ENCODE results near the gene AGPAT2. TPM values are rescaled to one million over a fixed set of nuclear protein-coding genes. Genes with fewer than 3 reads are reported as not detected.

AGPAT2 gene
- total RNA-seq, 2 experiments from 2014 or later: 3.6 to 4.0 TPM

GRCh38 chr9:136645903-136646754 is 41.1 kb downstream of the AGPAT2 start:
- DNase-seq (peak in 1 of 14 experiments; percentile 28), ATAC-seq (ENCODE audit: poor library complexity) (no peak)
- Histone ChIP-seq H3K4me1 (ENCODE audit: insufficient read depth, low read length) (peaks cover 20% of the 10 kb centered on the region), H3K4me3 (ENCODE audit: low read length) (no peak overlapping the region), H3K36me3 (ENCODE audit: insufficient read depth, low read length) (no peaks in the 10 kb centered on the region), H3K9me3 (ENCODE audit: control insufficient read depth in 1 of 2, insufficient read depth in 1 of 2, low read length in 2 of 2) (peaks cover 0 to 41% of the 10 kb centered on the region in 2 experiments), H3K27me3 (ENCODE audit: control insufficient read depth in 1 of 2, insufficient read depth in 2 of 2, low read length in 2 of 2) (peaks cover 41 to 47% of the 10 kb centered on the region in 2 experiments), H3K27ac (ENCODE audit: low read depth in 1 of 2, low read length in 2 of 2) (no peak overlapping the region)
- H3K4me1 Mint-ChIP-seq (ENCODE audit: low read depth): peaks cover 4% of the 10 kb centered on the region
- intact Hi-C loops (cut with DNase I, micrococcal nuclease): no loop called here
- peaks cover 31% of the 10 kb centered on the region for H3K27me3 Mint-ChIP-seq
- H3K9me3 Mint-ChIP-seq: no peaks in the 10 kb centered on the region
- ChIA-PET CTCF (no interaction called here), POLR2A (no interaction called here)
- no peak overlapping the region for H3K4me3 Mint-ChIP-seq
- no peaks in the 10 kb centered on the region for H3K36me3 Mint-ChIP-seq (ENCODE audit: low read depth)
- no peak overlapping the region for H3K27ac Mint-ChIP-seq
- TF ChIP-seq, protein P1, sequence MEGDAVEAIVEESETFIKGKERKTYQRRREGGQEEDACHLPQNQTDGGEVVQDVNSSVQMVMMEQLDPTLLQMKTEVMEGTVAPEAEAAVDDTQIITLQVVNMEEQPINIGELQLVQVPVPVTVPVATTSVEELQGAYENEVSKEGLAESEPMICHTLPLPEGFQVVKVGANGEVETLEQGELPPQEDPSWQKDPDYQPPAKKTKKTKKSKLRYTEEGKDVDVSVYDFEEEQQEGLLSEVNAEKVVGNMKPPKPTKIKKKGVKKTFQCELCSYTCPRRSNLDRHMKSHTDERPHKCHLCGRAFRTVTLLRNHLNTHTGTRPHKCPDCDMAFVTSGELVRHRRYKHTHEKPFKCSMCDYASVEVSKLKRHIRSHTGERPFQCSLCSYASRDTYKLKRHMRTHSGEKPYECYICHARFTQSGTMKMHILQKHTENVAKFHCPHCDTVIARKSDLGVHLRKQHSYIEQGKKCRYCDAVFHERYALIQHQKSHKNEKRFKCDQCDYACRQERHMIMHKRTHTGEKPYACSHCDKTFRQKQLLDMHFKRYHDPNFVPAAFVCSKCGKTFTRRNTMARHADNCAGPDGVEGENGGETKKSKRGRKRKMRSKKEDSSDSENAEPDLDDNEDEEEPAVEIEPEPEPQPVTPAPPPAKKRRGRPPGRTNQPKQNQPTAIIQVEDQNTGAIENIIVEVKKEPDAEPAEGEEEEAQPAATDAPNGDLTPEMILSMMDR (IDR thresholded peaks at IDR 0.05): no peak

DNA sequence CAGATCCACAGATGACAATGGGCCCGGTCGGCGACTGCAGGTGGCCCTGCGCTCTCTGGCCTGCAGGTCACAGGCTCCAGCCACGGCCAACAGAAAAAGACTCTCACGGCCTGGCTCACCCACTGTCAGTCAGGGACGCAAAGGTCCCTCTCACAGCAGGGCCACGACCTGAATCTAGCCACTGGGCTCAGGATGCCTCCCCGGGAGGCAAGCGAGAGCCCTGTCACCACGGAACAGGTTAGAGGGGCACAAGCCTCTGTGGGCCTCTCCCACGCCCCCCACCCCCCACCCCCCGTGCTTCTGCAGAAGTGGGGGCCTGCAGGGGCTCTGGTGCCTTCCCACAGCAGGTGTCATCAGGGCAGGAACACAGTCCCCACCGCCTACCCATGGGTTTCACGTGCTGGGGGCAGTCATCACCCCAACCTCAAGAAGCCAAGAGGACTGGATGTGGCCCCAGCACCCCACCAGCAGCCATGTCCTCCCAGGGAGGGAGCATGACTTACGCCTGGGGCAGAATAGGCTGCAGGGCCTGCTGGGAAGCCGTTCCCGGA is 41.8 kb downstream of the AGPAT2 start:
- Histone ChIP-seq H3K4me1 (ENCODE audit: insufficient read depth, low read length) (peaks cover 20% of the 10 kb centered on the region), H3K9me3 (ENCODE audit: control insufficient read depth in 1 of 2, insufficient read depth in 1 of 2, low read length in 2 of 2) (peaks cover 0 to 41% of the 10 kb centered on the region in 2 experiments), H3K36me3 (ENCODE audit: insufficient read depth, low read length) (no peaks in the 10 kb centered on the region), H3K27me3 (ENCODE audit: control insufficient read depth in 1 of 2, insufficient read depth in 2 of 2, low read length in 2 of 2) (peaks cover 41 to 47% of the 10 kb centered on the region in 2 experiments), H3K4me3 (ENCODE audit: low read length) (no peak overlapping the region), H3K27ac (ENCODE audit: low read depth in 1 of 2, low read length in 2 of 2) (no peak overlapping the region)
- TF ChIP-seq, protein P1 (IDR thresholded peaks at IDR 0.05): no peak
- Mint-ChIP-seq H3K36me3 (ENCODE audit: low read depth) (no peaks in the 10 kb centered on the region), H3K4me3 (no peak overlapping the region), H3K27ac (no peak overlapping the region), H3K27me3 (peaks cover 26% of the 10 kb centered on the region), H3K4me1 (ENCODE audit: low read depth) (peaks cover 4% of the 10 kb centered on the region), H3K9me3 (no peaks in the 10 kb centered on the region)
- POLR2A ChIA-PET: no interaction called here
- DNase-seq: peak in 1 of 14 experiments; percentile 26
- CTCF ChIA-PET: interaction anchor here (1.3 to 2.0 kb wide), 3 partner anchors 14 to 161 kb away, joined by 5 to 8 read pairs (median 6); no protein-coding TSS in a partner anchor
- intact Hi-C loops (cut with DNase I, micrococcal nuclease): no loop called here
- ATAC-seq (ENCODE audit: poor library complexity): no peak

GRCh38 chr9:136644593-136645351 is 42.5 kb downstream of the AGPAT2 start:
- ChIA-PET POLR2A (interaction anchor here (1.0 kb wide), 1 partner anchor 105 kb away, joined by 3 read pairs; no protein-coding TSS in a partner anchor), CTCF (interaction anchor here (1.3 to 2.0 kb wide), 4 partner anchors 13 to 160 kb away, joined by 3 to 8 read pairs (median 6); no protein-coding TSS in a partner anchor)
- H3K4me1 ChIP-seq (ENCODE audit: insufficient read depth, low read length): peaks cover 20% of the 10 kb centered on the region

More at GRCh38 chr9:136644593-136645351, 42.5 kb downstream of the AGPAT2 start:
- Mint-ChIP-seq H3K27me3 (peaks cover 30% of the 10 kb centered on the region), H3K4me1 (ENCODE audit: low read depth) (peaks cover 4% of the 10 kb centered on the region), H3K36me3 (ENCODE audit: low read depth) (no peaks in the 10 kb centered on the region), H3K9me3 (no peaks in the 10 kb centered on the region), H3K27ac (no peak overlapping the region), H3K4me3 (no peak overlapping the region)
- ATAC-seq (ENCODE audit: poor library complexity) (peak; percentile 99), DNase-seq (peak in 13 of 14 experiments; percentile 60 to 83 (median 67))
- Histone ChIP-seq H3K9me3 (ENCODE audit: control insufficient read depth in 1 of 2, insufficient read depth in 1 of 2, low read length in 2 of 2) (peaks cover 0 to 41% of the 10 kb centered on the region in 2 experiments), H3K27me3 (ENCODE audit: control insufficient read depth in 1 of 2, insufficient read depth in 2 of 2, low read length in 2 of 2) (peaks cover 41 to 47% of the 10 kb centered on the region in 2 experiments), H3K36me3 (ENCODE audit: insufficient read depth, low read length) (no peaks in the 10 kb centered on the region), H3K4me3 (ENCODE audit: low read length) (no peak overlapping the region), H3K27ac (ENCODE audit: low read depth in 1 of 2, low read length in 2 of 2) (no peak overlapping the region)
- intact Hi-C loops (cut with DNase I, micrococcal nuclease): no loop called here
- TF ChIP-seq, protein P1 (IDR thresholded peaks at IDR 0.05): peak; percentile 70

All from CD4-positive, alpha-beta T cell (primary cell).